HepG2 (cell line): ENCODE results near the gene NOCT. TPM values are rescaled to one million over a fixed set of nuclear protein-coding genes. Genes with fewer than 3 reads are reported as not detected.

Source experiments
- MTF2 ChIP-seq: sonication (generic); formaldehyde crosslinking; IDR thresholded peaks from 2 replicates; pipeline ENCODE4 v1.5.0; 2020; ENCODE audit warnings: missing genetic modification reagents, borderline replicate concordance
- NCOA1 ChIP-seq: sonication (generic); formaldehyde crosslinking; IDR thresholded peaks from 2 replicates; pipeline ENCODE4 v1.9.0; 2021; ENCODE audit warnings: missing genetic modification reagents
- NPAS2 ChIP-seq: sonication (generic); formaldehyde crosslinking; IDR thresholded peaks from 2 replicates; pipeline ENCODE4 v1.8.0; 2022; ENCODE audit warnings: mild to moderate bottlenecking, missing genetic modification reagents, borderline replicate concordance
- RXRB ChIP-seq: IDR thresholded peaks from 2 replicates; pipeline ENCODE4 v1.6.1; 2016; ENCODE audit warnings: borderline replicate concordance, missing genetic modification reagents, missing compliant biosample characterization
- SOX6 ChIP-seq, 2 experiments: fragments of 450-650 bp in 1 of 2; sonication (generic) in 1 of 2; formaldehyde crosslinking in 1 of 2; IDR thresholded peaks; 2 replicates each; pipeline versions ENCODE4 v1.4.0 to v1.6.1; 2017 to 2020; ENCODE audit warnings: antibody characterized with exemption in 1 of 2, mild to moderate bottlenecking in 1 of 2, missing genetic modification reagents in 1 of 2
- TEAD2 ChIP-seq: sonication (generic); formaldehyde crosslinking; IDR thresholded peaks from 2 replicates; pipeline ENCODE4 v1.9.0; 2021; ENCODE audit warnings: missing genetic modification reagents
- ZBTB38 ChIP-seq: sonication (generic); formaldehyde crosslinking; IDR thresholded peaks from 2 replicates; pipeline ENCODE4 v1.5.1; 2020; ENCODE audit warnings: mild to moderate bottlenecking, missing genetic modification reagents
- ZFP1 ChIP-seq: IDR thresholded peaks from 2 replicates; pipeline ENCODE4 v1.6.1; 2016
- ZFP36 ChIP-seq: fragments of 150-350 bp; IDR thresholded peaks from 2 replicates; pipeline ENCODE4 v1.6.1; 2018; ENCODE audit warnings: borderline replicate concordance, low read length, low read depth; ENCODE audit not compliant: partially characterized antibody
- ZNF713 ChIP-seq: sonication (generic); formaldehyde crosslinking; IDR thresholded peaks from 2 replicates; pipeline ENCODE4 v1.4.0; 2020; ENCODE audit warnings: mild to moderate bottlenecking, missing genetic modification reagents
- ZNF772 ChIP-seq: sonication (generic); formaldehyde crosslinking; IDR thresholded peaks from 2 replicates; pipeline ENCODE4 v1.5.0; 2020; ENCODE audit warnings: mild to moderate bottlenecking, missing genetic modification reagents
- polyA plus RNA-seq, 8 experiments: library from polyadenylated mRNA; depleted of rRNA in 3 of 8; stranded (reverse) in 7 of 8; unstranded in 1 of 8; fragments of >200 nt; fragmentation: Illumina TruSeq in 4 of 8; extraction: Trizol in 4 of 8; gene quantifications; 2 replicates each; pipeline versions ENCODE4 v1.2.1 to v1.2.3, GENCODE V29; 2011 to 2016; ENCODE audit warnings: low read depth in 4 of 8, missing spikeins in 1 of 8, mixed read lengths in 1 of 8; ENCODE audit not compliant: insufficient read depth in 1 of 8
- total RNA-seq, 5 experiments: library from RNA; depleted of rRNA; stranded (reverse); fragments of >200 nt; fragmentation: Illumina TruSeq; extraction: Trizol; gene quantifications; 2 replicates each; pipeline ENCODE4 v1.2.3, GENCODE V29; 2016; ENCODE audit warnings: low read depth in 1 of 5
- TF ChIP-seq, protein P1 (sequence below): sonication (generic); formaldehyde crosslinking; IDR thresholded peaks from 2 replicates; pipeline ENCODE4 v1.9.0; 2021; ENCODE audit warnings: mild to moderate bottlenecking, missing genetic modification reagents
- TF ChIP-seq, protein P2 (sequence below): sonication (generic); formaldehyde crosslinking; IDR thresholded peaks from 2 replicates; pipeline ENCODE4 v1.8.1; 2023; ENCODE audit warnings: missing genetic modification reagents, inconsistent platforms, borderline replicate concordance
- TF ChIP-seq, protein P3 (sequence below): sonication (generic); formaldehyde crosslinking; IDR thresholded peaks from 2 replicates; pipeline ENCODE4 v1.4.0; 2020; ENCODE audit warnings: mild to moderate bottlenecking, missing genetic modification reagents
- TF ChIP-seq, protein P4 (sequence below): sonication (generic); formaldehyde crosslinking; IDR thresholded peaks from 2 replicates; pipeline ENCODE4 v1.4.0; 2020; ENCODE audit warnings: missing genetic modification reagents, borderline replicate concordance

Gene NOCT
- total and polyA plus RNA-seq, 2 of the 13 experiments (the other 11 are each of a cell fraction or from before 2014, with no cell fraction given), result 3.6 to 13.1 TPM

DNA sequence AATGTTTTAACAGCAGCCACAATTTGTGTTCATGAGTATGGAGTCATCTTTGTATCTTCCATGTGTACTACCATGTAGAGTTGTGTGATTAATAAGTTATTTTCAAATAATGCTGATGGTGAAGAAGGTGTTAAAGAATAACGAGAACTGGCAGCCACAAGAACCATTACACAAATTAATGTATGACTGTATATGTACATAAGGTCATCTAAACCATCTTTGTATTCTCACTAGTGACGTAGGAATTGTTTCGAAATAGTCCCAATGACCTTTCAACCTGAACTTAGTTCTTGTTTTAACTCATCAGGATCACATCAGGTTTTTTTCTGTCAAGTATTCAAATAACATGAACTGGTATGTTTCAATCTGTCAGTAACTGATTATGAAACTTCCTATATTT lies 48.3 kb upstream of the NOCT start (continued):
- TF ChIP-seq, protein P1, sequence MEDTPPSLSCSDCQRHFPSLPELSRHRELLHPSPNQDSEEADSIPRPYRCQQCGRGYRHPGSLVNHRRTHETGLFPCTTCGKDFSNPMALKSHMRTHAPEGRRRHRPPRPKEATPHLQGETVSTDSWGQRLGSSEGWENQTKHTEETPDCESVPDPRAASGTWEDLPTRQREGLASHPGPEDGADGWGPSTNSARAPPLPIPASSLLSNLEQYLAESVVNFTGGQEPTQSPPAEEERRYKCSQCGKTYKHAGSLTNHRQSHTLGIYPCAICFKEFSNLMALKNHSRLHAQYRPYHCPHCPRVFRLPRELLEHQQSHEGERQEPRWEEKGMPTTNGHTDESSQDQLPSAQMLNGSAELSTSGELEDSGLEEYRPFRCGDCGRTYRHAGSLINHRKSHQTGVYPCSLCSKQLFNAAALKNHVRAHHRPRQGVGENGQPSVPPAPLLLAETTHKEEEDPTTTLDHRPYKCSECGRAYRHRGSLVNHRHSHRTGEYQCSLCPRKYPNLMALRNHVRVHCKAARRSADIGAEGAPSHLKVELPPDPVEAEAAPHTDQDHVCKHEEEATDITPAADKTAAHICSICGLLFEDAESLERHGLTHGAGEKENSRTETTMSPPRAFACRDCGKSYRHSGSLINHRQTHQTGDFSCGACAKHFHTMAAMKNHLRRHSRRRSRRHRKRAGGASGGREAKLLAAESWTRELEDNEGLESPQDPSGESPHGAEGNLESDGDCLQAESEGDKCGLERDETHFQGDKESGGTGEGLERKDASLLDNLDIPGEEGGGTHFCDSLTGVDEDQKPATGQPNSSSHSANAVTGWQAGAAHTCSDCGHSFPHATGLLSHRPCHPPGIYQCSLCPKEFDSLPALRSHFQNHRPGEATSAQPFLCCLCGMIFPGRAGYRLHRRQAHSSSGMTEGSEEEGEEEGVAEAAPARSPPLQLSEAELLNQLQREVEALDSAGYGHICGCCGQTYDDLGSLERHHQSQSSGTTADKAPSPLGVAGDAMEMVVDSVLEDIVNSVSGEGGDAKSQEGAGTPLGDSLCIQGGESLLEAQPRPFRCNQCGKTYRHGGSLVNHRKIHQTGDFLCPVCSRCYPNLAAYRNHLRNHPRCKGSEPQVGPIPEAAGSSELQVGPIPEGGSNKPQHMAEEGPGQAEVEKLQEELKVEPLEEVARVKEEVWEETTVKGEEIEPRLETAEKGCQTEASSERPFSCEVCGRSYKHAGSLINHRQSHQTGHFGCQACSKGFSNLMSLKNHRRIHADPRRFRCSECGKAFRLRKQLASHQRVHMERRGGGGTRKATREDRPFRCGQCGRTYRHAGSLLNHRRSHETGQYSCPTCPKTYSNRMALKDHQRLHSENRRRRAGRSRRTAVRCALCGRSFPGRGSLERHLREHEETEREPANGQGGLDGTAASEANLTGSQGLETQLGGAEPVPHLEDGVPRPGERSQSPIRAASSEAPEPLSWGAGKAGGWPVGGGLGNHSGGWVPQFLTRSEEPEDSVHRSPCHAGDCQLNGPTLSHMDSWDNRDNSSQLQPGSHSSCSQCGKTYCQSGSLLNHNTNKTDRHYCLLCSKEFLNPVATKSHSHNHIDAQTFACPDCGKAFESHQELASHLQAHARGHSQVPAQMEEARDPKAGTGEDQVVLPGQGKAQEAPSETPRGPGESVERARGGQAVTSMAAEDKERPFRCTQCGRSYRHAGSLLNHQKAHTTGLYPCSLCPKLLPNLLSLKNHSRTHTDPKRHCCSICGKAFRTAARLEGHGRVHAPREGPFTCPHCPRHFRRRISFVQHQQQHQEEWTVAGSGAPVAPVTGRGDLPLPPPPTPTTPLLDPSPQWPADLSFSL (CRISPR knock-in tag), result no peak
- TF ChIP-seq ZNF713, result no peak
- no peak for TF ChIP-seq NPAS2 (CRISPR knock-in tag)
- TF ChIP-seq TEAD2, result no peak
- no peak for TF ChIP-seq ZFP1 (CRISPR knock-in tag)
- TF ChIP-seq ZNF772, result no peak
- TF ChIP-seq, protein P2, sequence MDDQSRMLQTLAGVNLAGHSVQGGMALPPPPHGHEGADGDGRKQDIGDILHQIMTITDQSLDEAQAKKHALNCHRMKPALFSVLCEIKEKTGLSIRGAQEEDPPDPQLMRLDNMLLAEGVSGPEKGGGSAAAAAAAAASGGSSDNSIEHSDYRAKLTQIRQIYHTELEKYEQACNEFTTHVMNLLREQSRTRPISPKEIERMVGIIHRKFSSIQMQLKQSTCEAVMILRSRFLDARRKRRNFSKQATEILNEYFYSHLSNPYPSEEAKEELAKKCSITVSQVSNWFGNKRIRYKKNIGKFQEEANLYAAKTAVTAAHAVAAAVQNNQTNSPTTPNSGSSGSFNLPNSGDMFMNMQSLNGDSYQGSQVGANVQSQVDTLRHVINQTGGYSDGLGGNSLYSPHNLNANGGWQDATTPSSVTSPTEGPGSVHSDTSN (CRISPR knock-in tag), result no peak
- TF ChIP-seq, protein P3, sequence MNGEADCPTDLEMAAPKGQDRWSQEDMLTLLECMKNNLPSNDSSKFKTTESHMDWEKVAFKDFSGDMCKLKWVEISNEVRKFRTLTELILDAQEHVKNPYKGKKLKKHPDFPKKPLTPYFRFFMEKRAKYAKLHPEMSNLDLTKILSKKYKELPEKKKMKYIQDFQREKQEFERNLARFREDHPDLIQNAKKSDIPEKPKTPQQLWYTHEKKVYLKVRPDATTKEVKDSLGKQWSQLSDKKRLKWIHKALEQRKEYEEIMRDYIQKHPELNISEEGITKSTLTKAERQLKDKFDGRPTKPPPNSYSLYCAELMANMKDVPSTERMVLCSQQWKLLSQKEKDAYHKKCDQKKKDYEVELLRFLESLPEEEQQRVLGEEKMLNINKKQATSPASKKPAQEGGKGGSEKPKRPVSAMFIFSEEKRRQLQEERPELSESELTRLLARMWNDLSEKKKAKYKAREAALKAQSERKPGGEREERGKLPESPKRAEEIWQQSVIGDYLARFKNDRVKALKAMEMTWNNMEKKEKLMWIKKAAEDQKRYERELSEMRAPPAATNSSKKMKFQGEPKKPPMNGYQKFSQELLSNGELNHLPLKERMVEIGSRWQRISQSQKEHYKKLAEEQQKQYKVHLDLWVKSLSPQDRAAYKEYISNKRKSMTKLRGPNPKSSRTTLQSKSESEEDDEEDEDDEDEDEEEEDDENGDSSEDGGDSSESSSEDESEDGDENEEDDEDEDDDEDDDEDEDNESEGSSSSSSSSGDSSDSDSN (CRISPR knock-in tag), result no peak
- no peak for TF ChIP-seq ZBTB38 (CRISPR knock-in tag)
- TF ChIP-seq, protein P4, sequence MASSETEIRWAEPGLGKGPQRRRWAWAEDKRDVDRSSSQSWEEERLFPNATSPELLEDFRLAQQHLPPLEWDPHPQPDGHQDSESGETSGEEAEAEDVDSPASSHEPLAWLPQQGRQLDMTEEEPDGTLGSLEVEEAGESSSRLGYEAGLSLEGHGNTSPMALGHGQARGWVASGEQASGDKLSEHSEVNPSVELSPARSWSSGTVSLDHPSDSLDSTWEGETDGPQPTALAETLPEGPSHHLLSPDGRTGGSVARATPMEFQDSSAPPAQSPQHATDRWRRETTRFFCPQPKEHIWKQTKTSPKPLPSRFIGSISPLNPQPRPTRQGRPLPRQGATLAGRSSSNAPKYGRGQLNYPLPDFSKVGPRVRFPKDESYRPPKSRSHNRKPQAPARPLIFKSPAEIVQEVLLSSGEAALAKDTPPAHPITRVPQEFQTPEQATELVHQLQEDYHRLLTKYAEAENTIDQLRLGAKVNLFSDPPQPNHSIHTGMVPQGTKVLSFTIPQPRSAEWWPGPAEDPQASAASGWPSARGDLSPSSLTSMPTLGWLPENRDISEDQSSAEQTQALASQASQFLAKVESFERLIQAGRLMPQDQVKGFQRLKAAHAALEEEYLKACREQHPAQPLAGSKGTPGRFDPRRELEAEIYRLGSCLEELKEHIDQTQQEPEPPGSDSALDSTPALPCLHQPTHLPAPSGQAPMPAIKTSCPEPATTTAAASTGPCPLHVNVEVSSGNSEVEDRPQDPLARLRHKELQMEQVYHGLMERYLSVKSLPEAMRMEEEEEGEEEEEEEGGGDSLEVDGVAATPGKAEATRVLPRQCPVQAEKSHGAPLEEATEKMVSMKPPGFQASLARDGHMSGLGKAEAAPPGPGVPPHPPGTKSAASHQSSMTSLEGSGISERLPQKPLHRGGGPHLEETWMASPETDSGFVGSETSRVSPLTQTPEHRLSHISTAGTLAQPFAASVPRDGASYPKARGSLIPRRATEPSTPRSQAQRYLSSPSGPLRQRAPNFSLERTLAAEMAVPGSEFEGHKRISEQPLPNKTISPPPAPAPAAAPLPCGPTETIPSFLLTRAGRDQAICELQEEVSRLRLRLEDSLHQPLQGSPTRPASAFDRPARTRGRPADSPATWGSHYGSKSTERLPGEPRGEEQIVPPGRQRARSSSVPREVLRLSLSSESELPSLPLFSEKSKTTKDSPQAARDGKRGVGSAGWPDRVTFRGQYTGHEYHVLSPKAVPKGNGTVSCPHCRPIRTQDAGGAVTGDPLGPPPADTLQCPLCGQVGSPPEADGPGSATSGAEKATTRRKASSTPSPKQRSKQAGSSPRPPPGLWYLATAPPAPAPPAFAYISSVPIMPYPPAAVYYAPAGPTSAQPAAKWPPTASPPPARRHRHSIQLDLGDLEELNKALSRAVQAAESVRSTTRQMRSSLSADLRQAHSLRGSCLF (CRISPR knock-in tag), result no peak
- TF ChIP-seq ZFP36, result no peak
- TF ChIP-seq MTF2 (CRISPR knock-in tag), result no peak
- no peak for TF ChIP-seq SOX6 (IDR thresholded peaks at IDR 0.05)
- TF ChIP-seq SOX6 (CRISPR knock-in tag; IDR thresholded peaks at IDR 0.05), result peak; percentile 64; the same call in 1 of the 2 replicates
- TF ChIP-seq NCOA1 (CRISPR knock-in tag), result no peak
- peak; percentile 85 for TF ChIP-seq RXRB
